Measurements from ENCODE around the gene MBL2. TPM values are rescaled to one million over a fixed set of nuclear protein-coding genes. Genes with fewer than 3 reads are reported as not detected.

Gene MBL2
- total RNA-seq, 1 experiment from 2014 or later: not detected

DNA sequence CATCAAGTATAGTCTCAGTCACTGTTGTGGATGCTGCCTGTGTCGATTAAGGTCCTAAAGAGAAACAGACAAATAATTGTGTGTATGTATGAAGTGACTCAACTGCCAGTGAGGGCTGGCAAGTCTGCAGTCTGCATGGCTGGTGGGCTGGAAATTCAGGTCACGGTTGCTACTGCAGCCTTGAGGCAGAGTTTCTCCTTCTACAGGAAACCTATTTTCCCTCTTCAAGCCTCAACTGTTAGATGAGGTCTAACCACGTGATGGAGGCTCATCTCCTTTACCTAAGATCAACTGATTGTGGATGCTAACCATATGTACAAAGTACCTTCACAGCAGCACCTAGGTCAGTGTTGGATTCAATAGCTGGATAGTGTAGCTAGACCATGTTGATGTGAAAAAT, 29.9 kb downstream of the MBL2 start:
- H3K27me3 Mint-ChIP-seq (ENCODE audit: low read depth): no peaks in the 10 kb centered on the region
- ChIA-PET POLR2A (no interaction called here), CTCF (interaction anchor here (0.6 to 3.3 kb wide), 2 partner anchors 36 to 37 kb away, joined by 3 to 44 read pairs; no protein-coding TSS in a partner anchor)
- no peaks in the 10 kb centered on the region for H3K36me3 Mint-ChIP-seq
- no peak overlapping the region for H3K4me3 Mint-ChIP-seq
- no peak for TF ChIP-seq IRF2 (CRISPR knock-in tag; IDR thresholded peaks at IDR 0.05; ENCODE audit: borderline replicate concordance, low read depth)
- TF ChIP-seq ATF1 (CRISPR knock-in tag; IDR thresholded peaks at IDR 0.05): no peak
- no peak for TF ChIP-seq NR2C2 (CRISPR knock-in tag; IDR thresholded peaks at IDR 0.05)
- no peak for TF ChIP-seq NR3C1 (CRISPR knock-in tag; conservative IDR thresholded peaks at IDR 0.05; ENCODE audit: low read depth)
- no peak for TF ChIP-seq ZNF512 (CRISPR knock-in tag; IDR thresholded peaks at IDR 0.05; ENCODE audit: borderline replicate concordance)
- ATAC-seq: no peak
- H3K4me1 Mint-ChIP-seq: no peaks in the 10 kb centered on the region
- 0 out of 2 replicates have a peak, but pooled peaks cover 2% of the 10 kb centered on the region for H3K9me3 Mint-ChIP-seq
- H3K27ac Mint-ChIP-seq: no peak overlapping the region
- DNase-seq (ENCODE audit: low spot score): no peak

DNA sequence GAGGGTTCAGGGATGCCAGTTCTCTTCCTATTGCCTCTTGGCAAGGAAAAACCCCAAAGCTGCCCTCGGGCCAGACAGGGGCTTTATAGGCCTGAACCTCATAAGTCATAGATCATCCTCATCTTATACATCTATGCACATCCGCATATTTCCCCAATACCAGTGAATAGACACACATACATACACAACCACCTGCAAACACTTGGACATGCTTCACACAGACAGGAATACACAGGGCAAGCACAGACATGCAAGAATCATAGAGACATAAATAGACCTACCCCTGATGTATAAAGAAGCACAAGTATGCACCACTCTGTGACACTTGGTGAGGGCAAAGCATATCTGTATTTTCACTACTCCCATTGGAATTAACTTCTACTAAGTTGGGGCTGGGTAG, 30.7 kb downstream of the MBL2 start:
- CTCF ChIA-PET: interaction anchor here (1.9 to 3.3 kb wide), 2 partner anchors 34 to 38 kb away, joined by 5 to 44 read pairs; no protein-coding TSS in a partner anchor
- H3K27ac Mint-ChIP-seq: no peak overlapping the region

GRCh38 chr10:52740913-52741675, 31.5 kb downstream of the MBL2 start:
- TF ChIP-seq, protein P1, sequence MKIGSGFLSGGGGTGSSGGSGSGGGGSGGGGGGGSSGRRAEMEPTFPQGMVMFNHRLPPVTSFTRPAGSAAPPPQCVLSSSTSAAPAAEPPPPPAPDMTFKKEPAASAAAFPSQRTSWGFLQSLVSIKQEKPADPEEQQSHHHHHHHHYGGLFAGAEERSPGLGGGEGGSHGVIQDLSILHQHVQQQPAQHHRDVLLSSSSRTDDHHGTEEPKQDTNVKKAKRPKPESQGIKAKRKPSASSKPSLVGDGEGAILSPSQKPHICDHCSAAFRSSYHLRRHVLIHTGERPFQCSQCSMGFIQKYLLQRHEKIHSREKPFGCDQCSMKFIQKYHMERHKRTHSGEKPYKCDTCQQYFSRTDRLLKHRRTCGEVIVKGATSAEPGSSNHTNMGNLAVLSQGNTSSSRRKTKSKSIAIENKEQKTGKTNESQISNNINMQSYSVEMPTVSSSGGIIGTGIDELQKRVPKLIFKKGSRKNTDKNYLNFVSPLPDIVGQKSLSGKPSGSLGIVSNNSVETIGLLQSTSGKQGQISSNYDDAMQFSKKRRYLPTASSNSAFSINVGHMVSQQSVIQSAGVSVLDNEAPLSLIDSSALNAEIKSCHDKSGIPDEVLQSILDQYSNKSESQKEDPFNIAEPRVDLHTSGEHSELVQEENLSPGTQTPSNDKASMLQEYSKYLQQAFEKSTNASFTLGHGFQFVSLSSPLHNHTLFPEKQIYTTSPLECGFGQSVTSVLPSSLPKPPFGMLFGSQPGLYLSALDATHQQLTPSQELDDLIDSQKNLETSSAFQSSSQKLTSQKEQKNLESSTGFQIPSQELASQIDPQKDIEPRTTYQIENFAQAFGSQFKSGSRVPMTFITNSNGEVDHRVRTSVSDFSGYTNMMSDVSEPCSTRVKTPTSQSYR (CRISPR knock-in tag; IDR thresholded peaks at IDR 0.05): no peak
- TF ChIP-seq CREB1 (CRISPR knock-in tag; IDR thresholded peaks at IDR 0.05): no peak
- TF ChIP-seq USF2 (CRISPR knock-in tag; IDR thresholded peaks at IDR 0.05): no peak
- TF ChIP-seq CTCF (IDR thresholded peaks at IDR 0.05): peak; percentile 97
- TF ChIP-seq NR1H2 (CRISPR knock-in tag; IDR thresholded peaks at IDR 0.05): no peak
- Mint-ChIP-seq H3K9me3 (peaks cover 9% of the 10 kb centered on the region), H3K27ac (no peak overlapping the region), H3K4me3 (no peak overlapping the region), H3K27me3 (ENCODE audit: low read depth) (no peaks in the 10 kb centered on the region), H3K4me1 (no peaks in the 10 kb centered on the region), H3K36me3 (peaks cover 12% of the 10 kb centered on the region)
- peak; percentile 90 for DNase-seq (ENCODE audit: low spot score)
- ChIA-PET CTCF (interaction anchor here (1.9 to 3.3 kb wide), 2 partner anchors 35 to 38 kb away, joined by 5 to 44 read pairs; no protein-coding TSS in a partner anchor), POLR2A (no interaction called here)
- ATAC-seq: peak; percentile 97

More for the DNA sequence above, 30.7 kb downstream of the MBL2 start:
- DNase-seq (ENCODE audit: low spot score) (no peak), ATAC-seq (no peak)
- H3K4me3 Mint-ChIP-seq: no peak overlapping the region
- H3K4me1 Mint-ChIP-seq: no peaks in the 10 kb centered on the region
- H3K27me3 Mint-ChIP-seq (ENCODE audit: low read depth): no peaks in the 10 kb centered on the region
- TF ChIP-seq, protein P2, sequence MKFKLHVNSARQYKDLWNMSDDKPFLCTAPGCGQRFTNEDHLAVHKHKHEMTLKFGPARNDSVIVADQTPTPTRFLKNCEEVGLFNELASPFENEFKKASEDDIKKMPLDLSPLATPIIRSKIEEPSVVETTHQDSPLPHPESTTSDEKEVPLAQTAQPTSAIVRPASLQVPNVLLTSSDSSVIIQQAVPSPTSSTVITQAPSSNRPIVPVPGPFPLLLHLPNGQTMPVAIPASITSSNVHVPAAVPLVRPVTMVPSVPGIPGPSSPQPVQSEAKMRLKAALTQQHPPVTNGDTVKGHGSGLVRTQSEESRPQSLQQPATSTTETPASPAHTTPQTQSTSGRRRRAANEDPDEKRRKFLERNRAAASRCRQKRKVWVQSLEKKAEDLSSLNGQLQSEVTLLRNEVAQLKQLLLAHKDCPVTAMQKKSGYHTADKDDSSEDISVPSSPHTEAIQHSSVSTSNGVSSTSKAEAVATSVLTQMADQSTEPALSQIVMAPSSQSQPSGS (CRISPR knock-in tag; IDR thresholded peaks at IDR 0.05; ENCODE audit: borderline replicate concordance, low read depth): no peak
- TF ChIP-seq ZNF317 (CRISPR knock-in tag; IDR thresholded peaks at IDR 0.05; ENCODE audit: borderline replicate concordance, low read depth) (no peak), ZNF671 (CRISPR knock-in tag; IDR thresholded peaks at IDR 0.05) (no peak), CREM (CRISPR knock-in tag; IDR thresholded peaks at IDR 0.05) (no peak), ZBTB21 (CRISPR knock-in tag; IDR thresholded peaks at IDR 0.05; ENCODE audit: borderline replicate concordance) (no peak), TEAD1 (CRISPR knock-in tag; IDR thresholded peaks at IDR 0.05) (no peak), FOXJ3 (CRISPR knock-in tag; IDR thresholded peaks at IDR 0.05; ENCODE audit: borderline replicate concordance) (no peak), ETV6 (CRISPR knock-in tag; IDR thresholded peaks at IDR 0.05) (no peak), IRF2 (CRISPR knock-in tag; IDR thresholded peaks at IDR 0.05; ENCODE audit: borderline replicate concordance, low read depth) (no peak), ZNF396 (CRISPR knock-in tag; IDR thresholded peaks at IDR 0.05; ENCODE audit: borderline replicate concordance) (no peak), HMGA2 (CRISPR knock-in tag; IDR thresholded peaks at IDR 0.05) (no peak), NR2C2 (CRISPR knock-in tag; IDR thresholded peaks at IDR 0.05) (no peak), OVOL2 (CRISPR knock-in tag; IDR thresholded peaks at IDR 0.05; ENCODE audit: borderline replicate concordance) (no peak), RORB (CRISPR knock-in tag; IDR thresholded peaks at IDR 0.05) (no peak), ELF4 (CRISPR knock-in tag; IDR thresholded peaks at IDR 0.05; ENCODE audit: low read depth) (no peak)
- TF ChIP-seq, protein P3, sequence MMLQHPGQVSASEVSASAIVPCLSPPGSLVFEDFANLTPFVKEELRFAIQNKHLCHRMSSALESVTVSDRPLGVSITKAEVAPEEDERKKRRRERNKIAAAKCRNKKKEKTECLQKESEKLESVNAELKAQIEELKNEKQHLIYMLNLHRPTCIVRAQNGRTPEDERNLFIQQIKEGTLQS (CRISPR knock-in tag; conservative IDR thresholded peaks at IDR 0.05): no peak
- TF ChIP-seq, protein P4, sequence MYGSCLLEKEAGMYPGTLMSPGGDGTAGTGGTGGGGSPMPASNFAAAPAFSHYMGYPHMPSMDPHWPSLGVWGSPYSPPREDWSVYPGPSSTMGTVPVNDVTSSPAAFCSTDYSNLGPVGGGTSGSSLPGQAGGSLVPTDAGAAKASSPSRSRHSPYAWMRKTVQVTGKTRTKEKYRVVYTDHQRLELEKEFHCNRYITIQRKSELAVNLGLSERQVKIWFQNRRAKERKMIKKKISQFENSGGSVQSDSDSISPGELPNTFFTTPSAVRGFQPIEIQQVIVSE (CRISPR knock-in tag; IDR thresholded peaks at IDR 0.05; ENCODE audit: borderline replicate concordance): no peak
- POLR2A ChIA-PET: no interaction called here
- peaks cover 4% of the 10 kb centered on the region for H3K36me3 Mint-ChIP-seq
- H3K9me3 Mint-ChIP-seq: peaks cover 6% of the 10 kb centered on the region

All from WTC11 (cell line).